HG02981 (cell line): ENCODE measurements around the gene CAVIN1.
"Not testable (repeated sequence)": the region's sequence is repeated elsewhere in the genome, so short reads cannot be mapped to it uniquely, and the experiment has no call there.

Source experiments
- ATAC-seq: cut with Tn5 transposase; IDR thresholded peaks from one replicate; pipeline ENCODE4 v1.9.1; 2021; ENCODE audit warnings: mild to moderate bottlenecking, moderate library complexity; ENCODE audit not compliant: unreplicated experiment

CAVIN1 gene, protein sequence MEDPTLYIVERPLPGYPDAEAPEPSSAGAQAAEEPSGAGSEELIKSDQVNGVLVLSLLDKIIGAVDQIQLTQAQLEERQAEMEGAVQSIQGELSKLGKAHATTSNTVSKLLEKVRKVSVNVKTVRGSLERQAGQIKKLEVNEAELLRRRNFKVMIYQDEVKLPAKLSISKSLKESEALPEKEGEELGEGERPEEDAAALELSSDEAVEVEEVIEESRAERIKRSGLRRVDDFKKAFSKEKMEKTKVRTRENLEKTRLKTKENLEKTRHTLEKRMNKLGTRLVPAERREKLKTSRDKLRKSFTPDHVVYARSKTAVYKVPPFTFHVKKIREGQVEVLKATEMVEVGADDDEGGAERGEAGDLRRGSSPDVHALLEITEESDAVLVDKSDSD

DNA sequence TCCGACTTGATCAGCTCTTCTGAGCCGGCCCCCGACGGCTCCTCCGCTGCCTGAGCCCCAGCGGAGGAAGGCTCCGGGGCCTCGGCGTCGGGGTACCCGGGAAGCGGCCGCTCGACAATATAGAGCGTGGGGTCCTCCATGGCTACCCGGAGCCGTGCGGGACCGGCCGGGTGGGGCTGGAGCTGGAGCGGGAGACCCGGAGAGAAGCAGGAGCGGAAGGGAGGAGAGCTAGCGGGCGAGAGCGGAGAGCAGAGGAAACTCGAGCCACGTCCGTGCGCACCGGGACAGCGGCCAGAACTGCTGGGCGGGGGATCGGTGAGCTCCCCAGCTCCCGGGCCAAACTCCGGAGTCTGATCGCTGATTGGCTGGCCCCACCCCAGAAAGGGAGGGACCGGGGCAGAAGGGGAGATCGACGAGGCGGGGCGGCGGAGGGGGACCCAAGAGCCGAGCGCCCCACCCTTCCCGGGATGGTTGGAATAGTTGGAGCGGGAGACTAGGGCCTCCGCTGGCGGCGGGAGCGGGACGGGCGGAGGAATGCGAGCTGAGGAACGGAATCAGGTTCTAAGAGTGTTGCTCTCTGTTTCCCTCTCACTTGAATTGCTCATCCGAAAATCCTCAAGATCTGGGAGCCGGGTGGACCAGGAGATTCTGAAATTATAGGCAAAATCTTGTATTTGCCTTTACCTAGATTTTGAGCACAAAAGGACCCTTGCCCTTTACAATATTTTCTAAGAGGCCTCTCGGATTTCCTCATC, at the start of gene CAVIN1:
CAVIN1 (minus strand) TSS at position 299 of the 755 bp plus-strand sequence; CDS start at position 140, 159 bp downstream.
- ATAC-seq: no peak

DNA sequence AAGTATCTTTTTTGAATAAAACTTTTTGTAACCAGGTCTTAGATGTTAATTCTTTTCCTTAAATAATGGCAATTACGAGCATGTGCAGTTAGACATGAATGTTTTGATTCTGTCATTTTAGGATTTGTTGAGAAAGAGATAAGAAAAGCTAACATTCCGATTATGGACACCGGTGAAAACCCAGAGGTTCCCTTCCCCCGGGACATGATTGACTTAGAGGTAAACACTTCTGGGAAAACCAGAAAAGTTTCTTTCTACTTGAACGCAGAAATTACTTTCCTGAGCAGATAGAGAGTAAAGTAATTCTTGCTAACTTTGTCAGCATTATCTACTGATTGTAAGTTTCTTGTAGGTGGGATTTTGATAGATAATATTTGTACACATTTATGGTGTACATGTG, 44.8 kb upstream of the CAVIN1 start:
- no peak for ATAC-seq

DNA sequence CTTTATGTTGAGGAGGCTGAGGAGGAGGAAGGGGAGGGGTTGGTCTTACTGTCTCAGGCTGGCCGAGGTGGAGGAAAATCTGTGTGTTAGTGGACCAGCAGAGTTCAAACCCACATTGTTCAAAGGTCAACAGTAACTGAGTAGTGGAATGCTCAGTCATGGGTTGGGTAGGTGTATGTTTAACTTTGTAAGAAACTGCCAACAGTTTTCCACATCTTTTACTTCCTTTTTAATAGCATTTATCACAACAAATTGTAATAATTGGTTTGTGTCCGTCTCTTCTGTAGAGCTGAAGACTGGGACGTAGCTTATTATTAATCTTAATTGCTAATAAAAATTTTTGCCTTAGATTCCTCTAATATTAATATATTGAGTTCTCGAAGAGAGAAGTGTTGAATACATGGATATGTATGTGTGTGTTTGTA, 40.9 kb upstream of the CAVIN1 start:
- no peak for ATAC-seq

DNA sequence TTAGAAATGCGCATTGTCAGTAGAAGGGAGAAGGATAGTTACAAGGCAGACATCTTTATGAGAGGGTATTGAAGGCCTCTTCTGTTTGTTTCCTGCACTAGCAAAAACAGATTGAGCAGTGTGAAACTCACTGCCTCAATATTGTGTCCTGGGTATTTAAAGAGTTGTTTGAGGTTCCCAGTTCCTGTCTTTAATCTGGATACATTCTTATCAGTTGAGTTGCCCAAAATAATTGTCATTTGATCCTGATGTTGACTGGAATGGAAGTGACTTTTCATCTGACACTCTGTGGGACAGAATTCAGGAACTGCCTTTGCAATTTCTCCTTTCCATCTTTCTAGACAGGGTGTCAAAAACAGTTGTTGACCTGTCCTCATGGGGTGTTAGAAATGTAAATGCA, 37.3 kb upstream of the CAVIN1 start:
- no peak for ATAC-seq

DNA sequence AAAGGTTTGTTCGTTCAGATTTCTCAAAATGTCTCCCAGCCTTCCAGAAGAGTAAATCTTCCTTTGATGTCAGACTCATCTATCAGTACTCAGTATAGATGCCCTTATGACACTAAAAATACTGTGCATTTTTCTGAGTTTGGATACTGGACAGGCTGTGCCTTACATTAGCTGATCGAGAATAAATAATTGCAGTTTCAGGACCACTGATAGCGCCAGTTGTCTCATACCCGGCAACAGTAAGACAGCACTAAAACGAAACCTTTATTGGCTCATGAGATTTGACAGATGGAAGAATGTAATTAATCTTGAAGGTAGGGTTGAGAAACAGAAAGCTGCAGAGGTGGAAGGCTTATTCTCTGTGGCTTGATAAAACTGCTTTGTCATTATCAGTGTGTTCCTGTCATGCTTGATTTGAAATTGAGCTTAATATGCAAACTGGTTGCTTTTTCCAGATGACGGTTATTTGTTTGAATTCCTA, 36.8 kb upstream of the CAVIN1 start:
- ATAC-seq: no peak

DNA sequence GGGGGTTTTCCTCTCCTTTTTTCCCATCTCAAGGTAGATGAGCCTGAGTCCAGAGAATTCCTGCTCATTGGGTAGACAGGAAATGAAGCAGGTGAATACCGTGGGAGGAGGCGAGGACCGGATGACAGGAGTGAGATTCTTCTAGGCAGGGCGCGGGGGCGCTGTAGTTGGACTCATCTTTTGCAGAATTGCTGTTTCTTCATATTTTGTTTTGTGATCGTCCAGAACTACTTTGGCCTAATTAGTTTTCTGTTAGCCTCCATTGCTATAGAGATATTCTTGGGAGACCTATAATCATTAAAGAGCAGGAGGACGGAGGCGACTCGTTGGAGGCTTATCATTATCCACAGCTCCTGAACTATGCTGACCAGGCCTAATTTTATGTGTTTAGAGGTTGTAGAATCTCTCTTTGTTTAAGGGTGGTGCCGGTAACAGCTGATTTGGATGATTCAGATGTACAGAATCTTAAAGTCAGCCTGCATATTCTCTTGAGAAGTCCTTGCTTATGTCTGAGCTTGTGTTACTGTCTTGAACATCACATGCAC, 36.3 kb upstream of the CAVIN1 start:
- ATAC-seq: no peak

DNA sequence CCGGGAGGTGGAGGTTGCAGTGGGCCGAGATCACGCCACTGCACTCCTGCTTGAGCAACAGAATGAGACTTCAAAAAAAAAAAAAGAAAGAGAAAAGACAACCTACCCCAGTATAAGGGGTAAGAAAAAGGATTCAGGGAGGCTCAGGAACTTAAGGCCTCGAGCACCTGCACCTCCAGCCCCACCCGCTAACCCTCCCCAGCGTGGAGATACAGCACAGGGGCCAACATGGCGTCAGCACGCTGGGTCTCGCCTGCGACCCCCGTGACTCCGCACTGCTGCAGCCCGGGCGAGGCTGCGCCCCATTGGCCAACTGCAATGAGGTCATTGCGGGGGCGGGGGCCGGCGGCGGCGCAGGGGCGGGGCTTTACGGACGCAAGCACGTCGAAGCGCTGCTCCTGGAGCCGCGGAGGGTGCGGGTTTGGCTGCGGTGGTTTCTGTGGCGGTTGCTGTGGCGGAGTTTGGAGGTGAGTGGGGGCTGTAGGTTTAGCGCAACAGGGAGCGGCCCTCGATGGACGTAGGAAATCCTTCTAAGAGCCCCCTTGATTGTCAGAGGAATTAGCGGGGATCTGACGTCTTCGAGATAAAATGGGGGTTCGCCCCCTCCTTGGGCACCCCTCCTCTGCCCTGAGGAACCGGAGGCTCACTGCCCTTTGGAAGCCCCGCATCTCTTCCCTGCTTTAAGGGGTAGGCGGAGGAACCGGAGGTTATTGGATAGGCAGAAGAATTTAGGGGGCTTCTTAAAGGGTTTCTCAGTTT, 35.6 kb upstream of the CAVIN1 start, which contains the start of gene ATP6V0A1:
ATP6V0A1 (plus strand) TSS at position 382 of the 759 bp plus-strand sequence. CDS start 2,017 bp downstream, outside the sequence.
- peak; percentile 65 for ATAC-seq

DNA sequence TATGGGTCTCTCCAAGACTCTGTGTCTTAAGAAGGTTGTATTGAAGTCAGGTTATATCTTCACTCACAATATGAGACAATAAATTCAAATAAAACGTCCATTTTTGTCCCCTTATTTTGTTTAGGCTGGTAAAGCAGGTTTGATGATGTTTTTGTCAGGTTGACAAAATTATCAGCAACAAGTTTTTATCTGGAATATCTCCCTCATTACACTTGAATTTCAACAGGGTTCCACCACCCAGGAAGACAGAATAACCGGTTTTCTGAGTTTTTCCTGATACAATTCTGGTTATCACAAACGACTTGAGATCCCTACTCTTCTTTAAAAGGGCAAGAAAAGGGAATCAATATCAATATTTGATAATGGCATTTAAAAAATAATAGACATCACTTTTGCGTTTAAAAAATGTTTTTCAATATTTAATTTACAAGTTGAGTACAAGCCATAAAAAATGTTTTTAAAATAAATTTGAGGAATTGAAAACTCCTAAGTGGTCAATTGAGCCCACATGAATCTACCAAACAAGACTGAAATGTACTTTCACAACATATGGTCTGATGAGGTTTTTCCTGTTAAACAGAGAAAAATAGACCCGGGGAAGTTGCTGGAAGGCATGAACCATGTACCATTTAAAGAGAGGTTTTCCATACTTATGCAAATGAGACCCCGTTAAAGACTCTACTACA, 34.2 kb upstream of the CAVIN1 start:
- no peak for ATAC-seq

DNA sequence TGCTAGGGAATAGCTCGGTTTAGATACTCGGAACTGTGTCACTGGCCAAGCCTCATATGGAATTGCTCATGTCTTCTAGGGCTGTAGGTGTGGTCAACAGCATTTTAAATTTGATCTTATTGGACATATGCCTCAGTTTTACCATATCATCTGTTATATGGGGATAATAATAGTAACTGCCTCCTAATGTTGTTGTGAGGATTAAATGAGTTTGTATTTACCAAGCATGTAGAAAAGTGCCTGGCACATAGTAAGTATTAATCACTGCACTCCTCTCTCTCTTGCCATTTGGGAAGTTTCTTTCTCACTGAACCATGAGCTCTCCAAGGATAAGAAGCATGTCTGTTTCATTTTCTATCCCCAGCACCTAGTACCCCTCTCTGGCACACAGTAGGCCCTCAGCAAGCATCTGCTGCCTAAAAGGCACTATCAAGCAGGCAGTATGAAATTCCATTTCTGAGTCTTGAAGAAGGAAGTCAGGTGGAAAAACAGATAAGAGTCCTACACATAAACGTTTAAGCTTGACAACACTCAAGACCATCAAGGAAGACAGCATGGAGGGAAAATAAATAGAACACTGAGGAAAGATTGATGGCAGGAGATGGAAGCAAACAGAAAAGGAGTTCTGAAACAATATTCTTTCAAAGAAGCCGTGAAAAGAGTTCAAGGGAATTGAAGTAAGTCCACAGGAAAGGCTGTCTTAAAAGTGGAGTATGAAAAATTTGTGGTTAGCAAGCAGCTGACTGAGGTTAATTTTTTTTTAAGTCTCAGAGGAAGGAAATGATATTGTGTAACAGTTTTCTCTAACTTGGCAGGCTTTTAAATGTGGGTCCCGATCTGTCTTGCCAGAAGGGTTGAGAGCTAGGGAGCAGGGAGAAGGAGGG, 33.4 kb upstream of the CAVIN1 start:
- ATAC-seq: no peak

DNA sequence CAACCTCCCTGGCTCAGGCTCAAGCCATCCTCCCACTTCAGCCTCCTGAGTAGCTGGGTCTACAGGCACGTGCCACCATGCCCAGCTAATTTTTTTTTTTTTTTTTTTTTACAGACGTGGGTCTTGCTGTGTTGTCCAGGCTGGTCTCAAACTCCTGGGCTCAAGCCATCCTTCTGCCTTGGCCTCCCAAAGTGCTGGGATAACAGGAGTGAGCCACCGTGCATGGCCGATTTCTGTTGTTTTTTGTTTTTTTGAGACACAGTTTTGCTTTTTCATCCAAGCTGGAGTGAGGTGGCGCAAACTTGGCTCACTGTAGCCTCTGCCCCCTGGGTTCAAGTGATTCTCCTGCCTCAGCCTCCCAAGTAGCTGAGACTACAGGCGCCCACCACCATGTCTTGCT, 31.9 kb upstream of the CAVIN1 start:
- ATAC-seq: not testable (repeated sequence)

DNA sequence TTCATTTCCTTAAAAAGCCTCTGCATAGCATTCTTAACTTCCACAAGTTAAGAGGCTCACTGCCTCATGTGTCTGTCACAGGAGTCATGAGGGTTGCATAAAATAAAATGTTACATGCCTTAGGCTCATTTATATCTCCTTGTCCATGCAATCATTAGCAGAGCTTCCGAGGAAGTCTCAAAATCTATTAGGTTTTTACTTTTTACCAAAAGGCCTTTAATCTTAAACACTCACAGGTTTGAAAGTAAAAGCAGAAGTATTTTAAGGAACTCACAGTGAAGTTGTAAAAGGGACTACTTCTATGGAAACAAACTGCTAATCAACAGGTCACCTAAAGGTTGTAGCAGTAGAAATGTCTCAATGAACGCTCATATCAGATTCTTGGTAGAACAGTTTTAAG, 30.4 kb upstream of the CAVIN1 start:
- no peak for ATAC-seq

DNA sequence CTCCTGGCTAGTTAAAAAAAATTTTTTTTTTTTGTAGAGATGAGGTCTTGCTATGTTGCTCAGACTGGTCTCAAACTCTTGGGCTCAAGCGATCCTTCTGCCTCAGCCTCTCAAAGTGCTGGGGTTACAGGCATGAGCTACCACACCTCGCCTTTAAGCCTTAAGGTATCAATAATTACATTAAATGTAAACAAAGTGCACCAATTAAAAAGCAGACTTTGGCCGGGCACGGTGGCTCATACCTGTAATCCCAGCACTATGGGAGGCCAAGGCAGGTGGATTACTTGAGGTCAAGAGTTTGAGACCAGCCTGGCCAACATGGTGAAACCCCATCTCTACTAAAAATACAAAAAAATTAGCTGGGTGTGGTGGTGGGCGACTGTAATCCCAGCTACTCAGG, 28.2 kb upstream of the CAVIN1 start:
- not testable (repeated sequence) for ATAC-seq

DNA sequence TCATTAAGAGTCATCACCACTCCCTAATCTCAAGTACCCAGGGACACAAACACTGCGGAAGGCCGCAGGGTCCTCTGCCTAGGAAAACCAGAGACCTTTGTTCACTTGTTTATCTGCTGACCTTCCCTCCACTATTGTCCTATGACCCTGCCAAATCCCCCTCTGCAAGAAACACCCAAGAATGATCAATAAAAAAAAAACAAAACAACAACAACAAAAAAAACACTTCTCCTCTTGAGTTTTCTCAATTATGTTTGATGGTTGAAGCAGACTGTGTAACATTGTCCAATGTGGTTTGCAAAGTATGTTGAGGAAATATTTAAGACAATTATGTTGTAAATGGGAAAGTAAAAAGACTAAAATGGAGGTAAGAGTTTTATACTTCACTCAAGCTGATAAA, 26.8 kb upstream of the CAVIN1 start:
- not testable (repeated sequence) for ATAC-seq

DNA sequence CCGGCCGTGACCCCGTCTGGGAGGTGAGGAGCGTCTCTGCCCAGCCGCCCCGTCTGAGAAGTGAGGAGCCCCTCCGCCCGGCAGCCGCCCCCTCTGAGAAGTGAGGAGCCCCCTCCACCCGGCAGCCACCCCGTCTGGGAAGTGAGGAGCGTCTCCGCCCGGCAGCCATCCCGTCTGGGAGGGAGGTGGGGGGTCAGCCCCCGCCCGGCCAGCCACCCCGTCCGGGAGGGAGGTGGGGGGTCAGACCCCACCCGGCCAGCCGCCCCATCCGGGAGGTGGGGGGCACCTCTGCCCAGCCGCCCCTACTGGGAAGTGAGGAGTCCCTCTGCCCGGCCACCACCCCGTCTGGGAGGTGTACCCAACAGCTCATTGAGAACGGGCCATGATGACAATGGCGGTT, 26.1 kb upstream of the CAVIN1 start:
- ATAC-seq: not testable (repeated sequence)

DNA sequence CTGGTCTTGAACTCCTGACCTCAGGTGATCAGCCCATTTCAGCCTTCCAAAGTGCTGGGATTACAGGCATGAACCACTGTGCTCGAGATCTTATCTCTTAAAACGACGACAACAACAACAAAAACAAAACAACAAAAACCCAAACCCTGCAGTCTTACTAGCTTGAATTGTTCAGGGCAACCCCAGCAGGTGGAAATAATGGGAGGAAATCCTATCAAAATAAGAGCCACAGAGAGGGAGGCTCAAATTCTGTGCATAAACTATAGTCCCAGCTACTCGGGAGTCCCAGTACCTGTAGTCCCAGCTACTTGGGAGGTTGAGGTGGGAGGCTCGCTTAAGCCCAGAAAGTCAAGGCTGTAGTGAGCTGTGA, 19.1 kb upstream of the CAVIN1 start:
- no peak for ATAC-seq

DNA sequence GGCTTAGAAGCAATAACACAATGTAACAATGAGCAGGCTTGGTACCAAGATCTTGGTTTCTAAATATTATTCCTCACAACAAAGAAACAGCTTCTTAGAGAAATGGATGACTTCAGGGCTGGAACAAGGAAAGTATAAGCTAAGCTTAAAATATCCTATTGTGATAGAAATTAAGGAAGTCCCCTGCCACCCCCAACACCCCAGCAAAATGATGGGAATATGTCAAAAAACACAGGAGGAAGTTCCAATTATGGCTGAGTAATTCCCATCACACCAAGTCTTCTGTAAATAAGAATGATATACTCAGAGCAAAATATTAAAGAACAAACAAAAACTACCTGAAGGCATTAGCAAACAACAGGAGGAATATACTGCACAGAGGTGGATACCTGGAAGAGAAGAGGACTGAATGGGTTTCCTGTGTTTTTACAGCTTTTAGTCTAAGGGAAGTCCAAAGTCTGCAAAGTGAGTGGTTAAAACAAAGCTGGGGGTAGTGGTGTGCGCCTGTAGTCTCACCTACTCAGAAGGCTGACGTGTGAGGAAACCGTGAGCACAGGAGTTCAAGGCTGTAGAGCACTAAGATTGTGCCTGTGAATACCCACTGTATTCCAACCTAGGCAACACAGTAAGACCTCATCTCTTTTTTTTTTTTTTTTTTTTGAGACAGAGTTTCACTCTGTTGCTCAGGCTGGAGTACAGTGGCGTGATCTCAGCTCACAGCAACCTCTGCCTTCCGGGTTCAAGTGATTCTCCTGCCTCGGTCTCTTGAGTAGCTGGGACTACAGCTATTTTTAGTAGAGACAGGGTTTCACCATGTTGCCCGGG, 18.5 kb upstream of the CAVIN1 start:
- no peak for ATAC-seq

DNA sequence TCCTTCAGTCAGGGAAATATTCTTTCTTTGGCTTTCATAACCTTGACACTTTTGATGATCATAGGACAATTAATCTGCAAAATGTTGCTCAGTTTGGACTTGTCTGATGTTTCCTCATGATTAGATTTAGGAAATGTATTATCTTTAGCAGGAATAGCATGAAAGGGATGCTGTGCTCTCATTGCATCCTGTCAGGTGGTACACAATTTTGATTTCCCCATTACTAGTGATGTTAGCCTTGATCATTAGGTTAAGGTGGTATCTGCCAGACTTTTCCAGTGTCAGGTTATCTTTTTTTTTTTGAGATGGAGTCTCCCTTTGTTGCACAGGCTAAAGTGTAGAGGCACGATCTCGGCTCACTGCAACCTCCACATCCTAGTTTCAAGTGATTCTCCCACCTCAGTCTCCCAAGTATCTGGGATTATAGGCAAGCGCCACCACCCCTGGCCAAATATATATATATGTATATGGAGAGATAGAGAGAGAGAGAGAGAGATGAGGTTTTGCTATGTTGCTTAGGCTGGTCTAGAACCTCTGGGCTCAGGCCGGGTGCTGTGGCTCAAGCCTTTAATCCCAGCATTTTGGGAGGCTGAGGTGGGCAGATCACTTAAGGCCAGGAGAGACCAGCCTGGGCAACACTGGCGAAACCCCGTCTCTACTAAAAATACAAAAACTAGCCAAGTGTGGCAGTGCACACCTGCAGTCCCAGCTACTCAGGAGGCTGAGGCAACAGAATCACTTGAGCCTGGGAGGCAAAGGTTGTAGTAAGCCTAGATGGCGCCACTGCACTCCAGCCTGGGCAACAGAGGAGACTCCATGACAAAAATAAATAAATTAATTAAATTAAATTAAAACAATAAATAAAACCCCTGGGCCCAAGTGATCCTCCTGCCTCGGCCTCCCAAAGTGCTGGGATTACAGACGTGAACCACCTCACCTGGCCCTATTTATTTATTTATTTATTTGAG, 15.8 kb upstream of the CAVIN1 start:
- no peak for ATAC-seq
